Measurements from ENCODE around the gene LILRA5. TPM values are rescaled to one million over a fixed set of nuclear protein-coding genes. Genes with fewer than 3 reads are reported as not detected.

LILRA5 gene
- total RNA-seq, 1 donor from 2014 or later, result not detected

GRCh38 chr19:54307389-54308020 lies 5.5 kb downstream of the LILRA5 start:
- H3K27ac Mint-ChIP-seq (ENCODE audit: unreplicated experiment), result no peak overlapping the region

GRCh38 chr19:54305141-54305540 lies 7.8 kb downstream of the LILRA5 start:
- no peak for TF ChIP-seq CTCF (IDR thresholded peaks at IDR 0.05; ENCODE audit: partially characterized antibody, unreplicated experiment)
- H3K4me1 Mint-ChIP-seq (ENCODE audit: low read depth, unreplicated experiment), result no peaks in the 10 kb centered on the region
- peaks cover 14% of the 10 kb centered on the region for H3K36me3 Mint-ChIP-seq (ENCODE audit: unreplicated experiment)
- no peak for DNase-seq
- no peak overlapping the region for H3K4me3 Mint-ChIP-seq (ENCODE audit: unreplicated experiment)
- peaks cover 2% of the 10 kb centered on the region for H3K9me3 Mint-ChIP-seq (ENCODE audit: unreplicated experiment)
- peaks cover 6% of the 10 kb centered on the region for H3K27me3 Mint-ChIP-seq (ENCODE audit: unreplicated experiment)
- H3K27ac Mint-ChIP-seq (ENCODE audit: unreplicated experiment), result no peak overlapping the region

More at GRCh38 chr19:54307389-54308020, 5.5 kb downstream of the LILRA5 start:
- no peak for TF ChIP-seq CTCF (IDR thresholded peaks at IDR 0.05; ENCODE audit: partially characterized antibody, unreplicated experiment)
- Mint-ChIP-seq H3K9me3 (ENCODE audit: unreplicated experiment) (peaks cover 3% of the 10 kb centered on the region), H3K27me3 (ENCODE audit: unreplicated experiment) (peaks cover 6% of the 10 kb centered on the region), H3K36me3 (ENCODE audit: unreplicated experiment) (peaks cover 14% of the 10 kb centered on the region), H3K4me3 (ENCODE audit: unreplicated experiment) (no peak overlapping the region), H3K4me1 (ENCODE audit: low read depth, unreplicated experiment) (no peaks in the 10 kb centered on the region)
- DNase-seq, result no peak

GRCh38 chr19:54302257-54302656 lies 10.7 kb downstream of the LILRA5 start:
- no peak for DNase-seq
- Mint-ChIP-seq H3K27me3 (ENCODE audit: unreplicated experiment) (peaks cover 7% of the 10 kb centered on the region), H3K36me3 (ENCODE audit: unreplicated experiment) (peaks cover 12% of the 10 kb centered on the region), H3K9me3 (ENCODE audit: unreplicated experiment) (peaks cover 2% of the 10 kb centered on the region), H3K4me3 (ENCODE audit: unreplicated experiment) (no peak overlapping the region), H3K27ac (ENCODE audit: unreplicated experiment) (no peak overlapping the region), H3K4me1 (ENCODE audit: low read depth, unreplicated experiment) (no peaks in the 10 kb centered on the region)
- no peak for TF ChIP-seq CTCF (IDR thresholded peaks at IDR 0.05; ENCODE audit: partially characterized antibody, unreplicated experiment)

GRCh38 chr19:54299515-54299914 lies 13.5 kb downstream of the LILRA5 start:
- Mint-ChIP-seq H3K27me3 (ENCODE audit: unreplicated experiment) (peaks cover 4% of the 10 kb centered on the region), H3K27ac (ENCODE audit: unreplicated experiment) (peak overlapping the region; percentile 33), H3K36me3 (ENCODE audit: unreplicated experiment) (peaks cover 2% of the 10 kb centered on the region), H3K4me3 (ENCODE audit: unreplicated experiment) (no peak overlapping the region), H3K4me1 (ENCODE audit: low read depth, unreplicated experiment) (no peaks in the 10 kb centered on the region), H3K9me3 (ENCODE audit: unreplicated experiment) (peaks cover 2% of the 10 kb centered on the region)
- no peak for TF ChIP-seq CTCF (IDR thresholded peaks at IDR 0.05; ENCODE audit: partially characterized antibody, unreplicated experiment)
- DNase-seq, result no peak

GRCh38 chr19:54299126-54299498 lies 13.9 kb downstream of the LILRA5 start:
- Mint-ChIP-seq H3K4me3 (ENCODE audit: unreplicated experiment) (no peak overlapping the region), H3K27me3 (ENCODE audit: unreplicated experiment) (peaks cover 3% of the 10 kb centered on the region), H3K9me3 (ENCODE audit: unreplicated experiment) (peaks cover 2% of the 10 kb centered on the region)

More at GRCh38 chr19:54299126-54299498, 13.9 kb downstream of the LILRA5 start:
- H3K36me3 Mint-ChIP-seq (ENCODE audit: unreplicated experiment), result peaks cover 6% of the 10 kb centered on the region
- DNase-seq, result no peak
- no peaks in the 10 kb centered on the region for H3K4me1 Mint-ChIP-seq (ENCODE audit: low read depth, unreplicated experiment)
- no peak overlapping the region for H3K27ac Mint-ChIP-seq (ENCODE audit: unreplicated experiment)
- TF ChIP-seq CTCF (IDR thresholded peaks at IDR 0.05; ENCODE audit: partially characterized antibody, unreplicated experiment), result no peak

Measured in glutamatergic neuron (in vitro differentiated cells).